ENCODE data around the gene TTLL12.

DNA sequence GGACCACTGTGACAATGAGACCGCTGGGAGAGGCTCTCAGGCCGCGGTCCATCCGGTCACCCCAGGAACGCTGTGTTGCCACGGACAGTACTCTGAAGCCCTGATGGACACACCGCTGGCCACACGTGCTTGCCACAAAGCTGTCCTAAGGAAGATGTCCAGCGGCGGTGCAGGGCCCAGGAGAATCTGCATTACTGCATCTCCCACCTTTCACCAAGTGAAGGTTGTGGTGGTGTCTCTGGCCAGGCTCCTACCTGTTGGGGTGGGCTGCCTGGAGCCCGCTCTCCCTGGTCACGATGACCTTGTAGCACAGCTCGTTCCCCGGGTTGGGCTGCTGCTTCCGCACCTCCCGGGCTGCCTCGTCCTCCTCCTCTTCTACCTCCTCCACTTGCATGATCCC is 4.2 kb downstream of the TTLL12 start:
- TF ChIP-seq POLR2A (IDR thresholded peaks at IDR 0.05): no peak
- TF ChIP-seq, protein P1, sequence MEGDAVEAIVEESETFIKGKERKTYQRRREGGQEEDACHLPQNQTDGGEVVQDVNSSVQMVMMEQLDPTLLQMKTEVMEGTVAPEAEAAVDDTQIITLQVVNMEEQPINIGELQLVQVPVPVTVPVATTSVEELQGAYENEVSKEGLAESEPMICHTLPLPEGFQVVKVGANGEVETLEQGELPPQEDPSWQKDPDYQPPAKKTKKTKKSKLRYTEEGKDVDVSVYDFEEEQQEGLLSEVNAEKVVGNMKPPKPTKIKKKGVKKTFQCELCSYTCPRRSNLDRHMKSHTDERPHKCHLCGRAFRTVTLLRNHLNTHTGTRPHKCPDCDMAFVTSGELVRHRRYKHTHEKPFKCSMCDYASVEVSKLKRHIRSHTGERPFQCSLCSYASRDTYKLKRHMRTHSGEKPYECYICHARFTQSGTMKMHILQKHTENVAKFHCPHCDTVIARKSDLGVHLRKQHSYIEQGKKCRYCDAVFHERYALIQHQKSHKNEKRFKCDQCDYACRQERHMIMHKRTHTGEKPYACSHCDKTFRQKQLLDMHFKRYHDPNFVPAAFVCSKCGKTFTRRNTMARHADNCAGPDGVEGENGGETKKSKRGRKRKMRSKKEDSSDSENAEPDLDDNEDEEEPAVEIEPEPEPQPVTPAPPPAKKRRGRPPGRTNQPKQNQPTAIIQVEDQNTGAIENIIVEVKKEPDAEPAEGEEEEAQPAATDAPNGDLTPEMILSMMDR (IDR thresholded peaks at IDR 0.05): no peak

All from lower leg skin (tissue), 3 donors.